Neutrophil (primary cell): ENCODE measurements around the gene TRPV2.

ENCODE experiments used
- H3K27ac ChIP-seq: fragments of 200-600 bp; sonication (generic); 2 replicates; pipeline ENCODE4 v1.5.1; 2016; ENCODE audit warnings: mild to moderate bottlenecking, moderate library complexity
- H3K27me3 ChIP-seq: fragments of 200-600 bp; sonication (generic); 2 replicates; pipeline ENCODE4 v1.6.0; 2016; ENCODE audit warnings: mild to moderate bottlenecking
- H3K36me3 ChIP-seq: fragments of 200-600 bp; sonication (generic); 2 replicates; pipeline ENCODE4 v1.5.1; 2017
- H3K4me1 ChIP-seq, 2 experiments: fragments of 200-600 bp in 1 of 2; sonication (generic) in 1 of 2; 1 replicate in 1 of 2; 2 replicates in 1 of 2; pipeline versions ENCODE4 v1.5.1 to v1.6.1; 2013 to 2016; ENCODE audit warnings: low read depth in 1 of 2, low read length in 1 of 2, mild to moderate bottlenecking in 1 of 2, moderate library complexity in 1 of 2; ENCODE audit not compliant: control insufficient read depth in 1 of 2, insufficient read depth in 1 of 2
- H3K4me3 ChIP-seq, 2 experiments: fragments of 200-600 bp in 1 of 2; sonication (generic) in 1 of 2; 1 replicate in 1 of 2; 2 replicates in 1 of 2; pipeline ENCODE4 v1.5.1; 2013 to 2016; ENCODE audit warnings: low read depth in 1 of 2, low read length in 1 of 2, mild to moderate bottlenecking in 1 of 2, moderate library complexity in 1 of 2
- H3K9me3 ChIP-seq: fragments of 200-600 bp; sonication (generic); 2 replicates; pipeline ENCODE4 v1.5.1; 2016
- CTCF ChIP-seq: fragments of 200-600 bp; sonication (generic); IDR thresholded peaks from 2 replicates; pipeline ENCODE4 v1.5.1; 2016; ENCODE audit warnings: antibody characterized with exemption

TRPV2 gene

GRCh38 chr17:16482253-16482652, 66.9 kb downstream of the TRPV2 start:
- Histone ChIP-seq H3K9me3 (no peaks in the 10 kb centered on the region), H3K27me3 (no peaks in the 10 kb centered on the region), H3K4me3 (no peak overlapping the region), H3K27ac (no peak overlapping the region), H3K36me3 (peaks cover 11% of the 10 kb centered on the region), H3K4me1 (no peaks in the 10 kb centered on the region)
- TF ChIP-seq CTCF: no peak

DNA sequence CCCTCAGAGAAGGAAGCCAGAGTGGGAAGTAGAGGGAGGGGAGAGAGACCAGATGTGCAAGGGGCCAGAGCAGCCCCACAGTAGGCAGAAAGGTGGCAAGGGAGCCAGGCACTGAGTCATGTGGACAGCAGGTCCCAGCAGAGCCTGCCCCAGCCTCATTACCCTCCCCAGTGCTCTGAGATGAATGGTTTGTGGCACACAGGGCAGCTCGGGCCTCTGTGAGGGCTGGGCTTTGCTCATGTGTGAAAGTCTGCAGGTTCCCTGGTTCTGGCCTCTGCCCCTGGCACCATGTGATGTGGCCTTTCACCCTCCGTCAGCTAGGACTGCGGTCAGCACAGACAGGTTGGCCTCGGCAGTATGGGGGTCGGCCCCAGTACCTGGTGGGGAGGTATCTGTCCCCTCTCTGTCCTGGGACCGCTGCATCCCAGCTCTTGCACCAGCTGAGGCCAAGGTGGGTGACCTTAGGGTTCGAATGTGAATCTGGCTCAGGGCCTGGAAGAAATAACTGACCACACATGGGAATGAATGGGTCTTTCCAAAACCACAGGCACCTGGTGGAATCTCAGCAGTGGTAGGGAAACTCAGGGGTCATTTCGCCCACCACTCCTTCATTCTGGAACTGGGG, 67.8 kb downstream of the TRPV2 start:
- Histone ChIP-seq H3K36me3 (peaks cover 11% of the 10 kb centered on the region), H3K27me3 (no peaks in the 10 kb centered on the region), H3K27ac (no peak overlapping the region), H3K4me3 (no peak overlapping the region), H3K4me1 (no peaks in the 10 kb centered on the region), H3K9me3 (no peaks in the 10 kb centered on the region)
- no peak for TF ChIP-seq CTCF

- TF ChIP-seq CTCF: no peak
- no peak overlapping the region for H3K27ac ChIP-seq
- H3K27me3 ChIP-seq: no peaks in the 10 kb centered on the region
- no peaks in the 10 kb centered on the region for H3K4me1 ChIP-seq
- H3K4me3 ChIP-seq: no peak overlapping the region
- no peaks in the 10 kb centered on the region for H3K9me3 ChIP-seq
- peaks cover 11% of the 10 kb centered on the region for H3K36me3 ChIP-seq
Measured at GRCh38 chr17:16484445-16485175, 69.2 kb downstream of the TRPV2 start.
